Endothelial cell of umbilical vein (primary cell): ENCODE measurements around the gene EFS. TPM values are rescaled to one million over a fixed set of nuclear protein-coding genes. Genes with fewer than 3 reads are reported as not detected.

Source experiments
- BruUV-seq: library from RNA; stranded (reverse); fragments of 400-500 nt; replicated peaks from 2 replicates; lab custom pipeline; 2021; lab: Mats Ljungman, UMichigan
- CTCF ChIA-PET: fragments of 300-600, 350-600 bp; sonication (Branson Sonifier 250); formaldehyde crosslinking; loops from one replicate; lab custom pipeline; 2021; ENCODE audit warnings: antibody characterized with exemption, inconsistent platforms; lab: Charles Lee
- POLR2A ChIA-PET: fragments of 300-600, 350-600 bp; sonication (Branson Sonifier 250); formaldehyde crosslinking; loops from one replicate; lab custom pipeline; 2021; ENCODE audit warnings: antibody characterized with exemption, inconsistent platforms; lab: Charles Lee
- DNase-seq: peaks from one replicate; pipeline ENCODE4 v3.0.0-alpha.2; 2011; ENCODE audit warnings: low read depth, low spot score
- FAIRE-seq: peaks from 2 replicates; lab custom pipeline; 2011; peaks lifted over from hg19 to GRCh38; lab: Jason Lieb, UNC
- H2AFZ ChIP-seq: 2 replicates; pipeline ENCODE4 v1.6.0; 2012; ENCODE audit warnings: low read depth, low read length, control low read depth, inconsistent platforms
- H3K27ac ChIP-seq: 2 replicates; pipeline ENCODE4 v1.5.1; 2011; ENCODE audit warnings: low read depth, mild to moderate bottlenecking, control low read depth, low read length, moderate library complexity; ENCODE audit not compliant: insufficient read depth
- H3K27me3 ChIP-seq, 2 experiments: 2 replicates each; pipeline versions ENCODE4 v1.6.0 to v1.6.1; 2011; ENCODE audit warnings: low read length in 2 of 2, mixed read lengths in 1 of 2; ENCODE audit not compliant: control insufficient read depth in 2 of 2, insufficient read depth in 2 of 2
- H3K36me3 ChIP-seq, 2 experiments: 2 replicates in 1 of 2; 3 replicates in 1 of 2; pipeline ENCODE4 v1.5.1; 2011; ENCODE audit warnings: low read length in 2 of 2, mild to moderate bottlenecking in 1 of 2, moderate library complexity in 1 of 2; ENCODE audit not compliant: control insufficient read depth in 2 of 2, insufficient read depth in 2 of 2; ENCODE audit errors: extremely low read depth in 1 of 2
- H3K4me1 ChIP-seq: 3 replicates; pipeline ENCODE4 v1.5.1; 2011; ENCODE audit warnings: mild to moderate bottlenecking, low read length; ENCODE audit not compliant: control insufficient read depth, insufficient read depth; ENCODE audit errors: extremely low read depth
- H3K4me2 ChIP-seq: 2 replicates; pipeline ENCODE4 v1.6.1; 2011; ENCODE audit warnings: low read length, control low read depth, mixed read lengths; ENCODE audit not compliant: insufficient read depth
- H3K4me3 ChIP-seq, 3 experiments: fragments of 200-600 bp in 1 of 3; sonication (generic), shearing (Covaris generic) in 1 of 3; replicated peaks in 1 of 3; 2 replicates each; pipeline ENCODE4 v1.5.1; 2011 to 2016; ENCODE audit warnings: control low read depth in 3 of 3, low read length in 3 of 3, mild to moderate bottlenecking in 2 of 3, inconsistent platforms in 1 of 3, low read depth in 1 of 3, moderate library complexity in 1 of 3; ENCODE audit not compliant: insufficient read depth in 1 of 3
- H3K79me2 ChIP-seq: 2 replicates; pipeline ENCODE4 v1.6.0; 2012; ENCODE audit warnings: low read length, inconsistent platforms; ENCODE audit not compliant: control insufficient read depth, insufficient read depth
- H3K9ac ChIP-seq: replicated peaks from 2 replicates; pipeline ENCODE3; 2011; ENCODE audit warnings: low read length, control low read depth; ENCODE audit not compliant: insufficient read depth; ENCODE audit errors: extremely low read depth
- H3K9me1 ChIP-seq: replicated peaks from 3 replicates; pipeline ENCODE4 v1.6.0; 2011; ENCODE audit warnings: mild to moderate bottlenecking, low read length; ENCODE audit not compliant: control insufficient read depth, insufficient read depth; ENCODE audit errors: extremely low read depth
- H3K9me3 ChIP-seq: replicated peaks from 2 replicates; pipeline ENCODE4 v1.5.1; 2012; ENCODE audit warnings: low read length, inconsistent platforms; ENCODE audit not compliant: control insufficient read depth, insufficient read depth
- H4K20me1 ChIP-seq: replicated peaks from 2 replicates; pipeline ENCODE3; 2011; ENCODE audit warnings: mild to moderate bottlenecking, low read length; ENCODE audit not compliant: control insufficient read depth, insufficient read depth; ENCODE audit errors: extremely low read depth
- EZH2 ChIP-seq: IDR thresholded peaks from 2 replicates; pipeline ENCODE4 v1.6.1; 2012; ENCODE audit warnings: borderline replicate concordance, low read depth, mild to moderate bottlenecking, moderate library complexity, low read length, inconsistent platforms; ENCODE audit not compliant: severe bottlenecking
- FOS ChIP-seq: IDR thresholded peaks from 2 replicates; pipeline ENCODE4 v1.6.1; 2011; ENCODE audit warnings: mild to moderate bottlenecking, low read length, moderate library complexity, borderline replicate concordance; ENCODE audit not compliant: insufficient read depth
- GATA2 ChIP-seq: IDR thresholded peaks from 2 replicates; pipeline ENCODE4 v1.7.0; 2011; ENCODE audit warnings: low read depth, mild to moderate bottlenecking, moderate library complexity, mixed read lengths, low read length; ENCODE audit not compliant: insufficient read length, insufficient read depth
- JUN ChIP-seq: IDR thresholded peaks from 2 replicates; pipeline ENCODE4 v1.6.1; 2011; ENCODE audit warnings: borderline replicate concordance, low read depth; ENCODE audit not compliant: insufficient read length, insufficient read depth
- MYC ChIP-seq: IDR thresholded peaks from one replicate; pipeline ENCODE4 v1.6.1; 2011; ENCODE audit warnings: mild to moderate bottlenecking, low read depth, low read length
- POLR2A ChIP-seq: IDR thresholded peaks from 2 replicates; pipeline ENCODE4 v1.6.1; 2012; ENCODE audit warnings: low read depth, mild to moderate bottlenecking, control low read depth, low read length
- POLR2AphosphoS5 ChIP-seq: IDR thresholded peaks from 2 replicates; pipeline ENCODE4 v1.6.1; 2012; ENCODE audit warnings: low read depth, mild to moderate bottlenecking, control low read depth, low read length, moderate library complexity; ENCODE audit not compliant: insufficient read depth
- dilution Hi-C: fragments of 300-500 bp; cut with MboI; formaldehyde crosslinking; loops from one replicate; pipeline ENCODE4 v1.15.0; 2019; ENCODE audit warnings: low sequenced_read_pairs; ENCODE audit not compliant: extremely low pct_ligation_motif_present
- intact Hi-C: fragments of 100-400 bp; cut with micrococcal nuclease; formaldehyde crosslinking; loops from one replicate; pipeline ENCODE4 v1.10.0; 2022
- polyA plus RNA-seq, 4 experiments: library from polyadenylated mRNA; depleted of rRNA in 3 of 4; stranded (reverse) in 3 of 4; unstranded in 1 of 4; fragments of >200 nt; gene quantifications; 2 replicates each; pipeline versions ENCODE4 v1.2.1 to v1.2.3, GENCODE V29; 2011 to 2012; ENCODE audit warnings: missing spikeins in 1 of 4
- total RNA-seq: library from RNA; stranded (reverse); gene quantifications from 2 replicates; pipeline ENCODE4 v1.2.3, GENCODE V29; 2021
- TF ChIP-seq, protein P1 (sequence below): IDR thresholded peaks from 2 replicates; pipeline ENCODE4 v1.6.1; 2011; ENCODE audit not compliant: insufficient read depth, insufficient read length
- TF ChIP-seq, protein P2 (sequence below), 2 donors: IDR thresholded peaks; 1 replicate in 1 of 2; 2 replicates in 1 of 2; pipeline ENCODE4 v1.5.1; 2011; ENCODE audit warnings: low read length in 2 of 2, mild to moderate bottlenecking in 2 of 2, moderate library complexity in 2 of 2, control low read depth in 1 of 2, inconsistent platforms in 1 of 2, low read depth in 1 of 2; ENCODE audit not compliant: insufficient read depth in 1 of 2; ENCODE audit errors: extremely low read depth in 1 of 2

EFS gene
- total and polyA plus RNA-seq, 2 donors (not counting 3 experiments of a cell fraction or from before 2014, with no cell fraction given) = 0.03 to 0.13 TPM

- CTCF ChIA-PET = interaction anchor here (0.8 to 1.8 kb wide), 2 partner anchors 22 to 34 kb away, joined by 3 to 4 read pairs; no protein-coding TSS in a partner anchor
- no TSS peak for BruUV-seq
- no peak for FAIRE-seq
Measured at GRCh38 chr14:23413681-23414080, 48.7 kb upstream of the EFS start.

More at GRCh38 chr14:23413681-23414080, 48.7 kb upstream of the EFS start:
- Histone ChIP-seq H3K27ac (no peak overlapping the region), H3K4me1 (no peaks in the 10 kb centered on the region), H3K9ac (no peak overlapping the region), H2AFZ (no peak overlapping the region), H3K9me1 (no peaks in the 10 kb centered on the region), H3K27me3 (no peaks in the 10 kb centered on the region), H4K20me1 (no peaks in the 10 kb centered on the region), H3K4me2 (no peak overlapping the region), H3K36me3 (no peaks in the 10 kb centered on the region), H3K79me2 (no peaks in the 10 kb centered on the region), H3K9me3 (no peaks in the 10 kb centered on the region), H3K4me3 (no peak overlapping the region)
- no peak for DNase-seq
- POLR2A ChIA-PET = no interaction called here
- TF ChIP-seq POLR2A (no peak), GATA2 (no peak), POLR2AphosphoS5 (no peak), EZH2 (no peak), FOS (no peak), JUN (no peak), MYC (no peak)
- TF ChIP-seq, protein P1, sequence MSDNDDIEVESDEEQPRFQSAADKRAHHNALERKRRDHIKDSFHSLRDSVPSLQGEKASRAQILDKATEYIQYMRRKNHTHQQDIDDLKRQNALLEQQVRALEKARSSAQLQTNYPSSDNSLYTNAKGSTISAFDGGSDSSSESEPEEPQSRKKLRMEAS = no peak
- TF ChIP-seq, protein P2, sequence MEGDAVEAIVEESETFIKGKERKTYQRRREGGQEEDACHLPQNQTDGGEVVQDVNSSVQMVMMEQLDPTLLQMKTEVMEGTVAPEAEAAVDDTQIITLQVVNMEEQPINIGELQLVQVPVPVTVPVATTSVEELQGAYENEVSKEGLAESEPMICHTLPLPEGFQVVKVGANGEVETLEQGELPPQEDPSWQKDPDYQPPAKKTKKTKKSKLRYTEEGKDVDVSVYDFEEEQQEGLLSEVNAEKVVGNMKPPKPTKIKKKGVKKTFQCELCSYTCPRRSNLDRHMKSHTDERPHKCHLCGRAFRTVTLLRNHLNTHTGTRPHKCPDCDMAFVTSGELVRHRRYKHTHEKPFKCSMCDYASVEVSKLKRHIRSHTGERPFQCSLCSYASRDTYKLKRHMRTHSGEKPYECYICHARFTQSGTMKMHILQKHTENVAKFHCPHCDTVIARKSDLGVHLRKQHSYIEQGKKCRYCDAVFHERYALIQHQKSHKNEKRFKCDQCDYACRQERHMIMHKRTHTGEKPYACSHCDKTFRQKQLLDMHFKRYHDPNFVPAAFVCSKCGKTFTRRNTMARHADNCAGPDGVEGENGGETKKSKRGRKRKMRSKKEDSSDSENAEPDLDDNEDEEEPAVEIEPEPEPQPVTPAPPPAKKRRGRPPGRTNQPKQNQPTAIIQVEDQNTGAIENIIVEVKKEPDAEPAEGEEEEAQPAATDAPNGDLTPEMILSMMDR (IDR thresholded peaks at IDR 0.05; ENCODE audit: extremely low read depth in 1 of 2, insufficient read depth in 1 of 2, low read depth in 1 of 2, low read length in 2 of 2) = no peak
- intact Hi-C loops (no loop called here), dilution Hi-C loops (no loop called here)
